SH-SY5Y (cell line): ENCODE data around the gene PER1.

ENCODE experiments used
- GATA2 ChIP-seq: IDR thresholded peaks from 2 replicates; pipeline ENCODE4 v1.6.1; 2011; ENCODE audit warnings: mild to moderate bottlenecking, low read depth, low read length
- GATA3 ChIP-seq: IDR thresholded peaks from 2 replicates; pipeline ENCODE4 v1.6.1; 2011; ENCODE audit warnings: low read depth, mild to moderate bottlenecking, low read length, moderate library complexity

GRCh38 chr17:8128125-8128784, 23.9 kb downstream of the PER1 start:
- TF ChIP-seq GATA3 (no peak), GATA2 (no peak)
